KMS-11 (cell line): ENCODE data around the gene ADM5.

Experiments used
- H2AFZ ChIP-seq: fragments of 200-600 bp; sonication (generic); 2 replicates; pipeline ENCODE4 v1.6.1; 2016; ENCODE audit warnings: antibody characterized with exemption, mixed run types, low read depth
- H3K27ac ChIP-seq: fragments of 200-600 bp; sonication (generic); 2 replicates; pipeline ENCODE4 v1.6.1; 2016; ENCODE audit warnings: mild to moderate bottlenecking, mixed run types
- H3K27me3 ChIP-seq: fragments of 200-600 bp; sonication (generic); 2 replicates; pipeline ENCODE4 v1.6.1; 2017; ENCODE audit warnings: mild to moderate bottlenecking, low read depth, mixed run types, moderate library complexity; ENCODE audit not compliant: insufficient read depth
- H3K36me3 ChIP-seq: fragments of 200-600 bp; sonication (generic); 2 replicates; pipeline ENCODE4 v1.6.1; 2017; ENCODE audit warnings: mild to moderate bottlenecking, mixed run types; ENCODE audit not compliant: insufficient read depth
- H3K4me1 ChIP-seq: fragments of 200-600 bp; sonication (generic); 2 replicates; pipeline ENCODE4 v1.6.1; 2016; ENCODE audit warnings: mild to moderate bottlenecking, low read depth, mixed run types; ENCODE audit not compliant: poor library complexity, severe bottlenecking
- H3K4me2 ChIP-seq: fragments of 200-600 bp; sonication (generic); 2 replicates; pipeline ENCODE4 v1.7.0; 2016; ENCODE audit warnings: mild to moderate bottlenecking, mixed run types
- H3K4me3 ChIP-seq: fragments of 200-600 bp; sonication (generic); IDR thresholded peaks from 2 replicates; pipeline ENCODE4 v1.6.1; 2017; ENCODE audit warnings: low read depth, low read length, mixed read lengths; ENCODE audit not compliant: insufficient read depth
- H3K79me2 ChIP-seq: fragments of 200-600 bp; sonication (generic); 2 replicates; pipeline ENCODE4 v1.6.1; 2016; ENCODE audit warnings: low read depth, mixed run types; ENCODE audit not compliant: insufficient read depth
- H3K9ac ChIP-seq: fragments of 200-600 bp; sonication (generic); 2 replicates; pipeline ENCODE4 v1.6.1; 2016; ENCODE audit warnings: mild to moderate bottlenecking, mixed run types
- H4K20me1 ChIP-seq: fragments of 200-600 bp; sonication (generic); 2 replicates; pipeline ENCODE4 v1.6.1; 2016; ENCODE audit warnings: mild to moderate bottlenecking, mixed run types; ENCODE audit not compliant: insufficient read depth
- CTCF ChIP-seq: fragments of 200-600 bp; sonication (generic); conservative IDR thresholded peaks from 2 replicates; pipeline ENCODE4 v1.6.1; 2017; ENCODE audit warnings: low read depth, mild to moderate bottlenecking, antibody characterized with exemption, low read length, moderate library complexity, mixed read lengths

Gene ADM5

GRCh38 chr19:49672131-49672919, 17.1 kb upstream of the ADM5 start:
- Histone ChIP-seq H3K36me3 (no peaks in the 10 kb centered on the region), H3K79me2 (peaks cover 8% of the 10 kb centered on the region; the same call in 1 of the 2 replicates), H3K27ac (no peak overlapping the region; the same call in 1 of the 2 replicates), H4K20me1 (no peaks in the 10 kb centered on the region), H3K4me3 (no peak overlapping the region), H3K4me2 (peak overlapping the region; percentile 25; the same call in 1 of the 2 replicates), H2AFZ (0 out of 2 replicates have a peak overlapping the region, but pooled peaks have one; percentile 9), H3K9ac (no peak overlapping the region), H3K27me3 (no peaks in the 10 kb centered on the region), H3K4me1 (peaks cover 18% of the 10 kb centered on the region)
- peak; percentile 93 for TF ChIP-seq CTCF

- Histone ChIP-seq H3K4me1 (peaks cover 40% of the 10 kb centered on the region), H3K36me3 (no peaks in the 10 kb centered on the region; the same call in 1 of the 2 replicates), H3K79me2 (peaks cover 42% of the 10 kb centered on the region), H3K27me3 (no peaks in the 10 kb centered on the region), H4K20me1 (peaks cover 8% of the 10 kb centered on the region; the same call in 1 of the 2 replicates), H3K27ac (peak overlapping the region; percentile 94), H3K4me3 (no peak overlapping the region), H3K9ac (peak overlapping the region; percentile 73), H3K4me2 (peak overlapping the region; percentile 59), H2AFZ (peak overlapping the region; percentile 56)
- no peak for TF ChIP-seq CTCF
Observed at GRCh38 chr19:49676136-49676783, 13.1 kb upstream of the ADM5 start.

GRCh38 chr19:49676784-49677230, 12.6 kb upstream of the ADM5 start:
- Histone ChIP-seq H2AFZ (peak overlapping the region; percentile 56; the same call in 1 of the 2 replicates), H4K20me1 (peaks cover 10% of the 10 kb centered on the region; the same call in 1 of the 2 replicates), H3K4me3 (no peak overlapping the region), H3K4me1 (peaks cover 41% of the 10 kb centered on the region), H3K79me2 (peaks cover 48% of the 10 kb centered on the region), H3K36me3 (peaks cover under 1% of the 10 kb centered on the region; the same call in 1 of the 2 replicates), H3K27me3 (no peaks in the 10 kb centered on the region), H3K27ac (peak overlapping the region; percentile 94), H3K4me2 (no peak overlapping the region), H3K9ac (peak overlapping the region; percentile 96)
- TF ChIP-seq CTCF: no peak

- Histone ChIP-seq H3K36me3 (peaks cover 6% of the 10 kb centered on the region; the same call in 1 of the 2 replicates), H3K4me3 (peak within 1 kb of the TSS; percentile 24), H4K20me1 (peaks cover 10% of the 10 kb centered on the region; the same call in 1 of the 2 replicates), H3K4me1 (peaks cover 37% of the 10 kb centered on the region), H3K79me2 (peaks cover 53% of the 10 kb centered on the region), H3K4me2 (peak within 1 kb of the TSS; percentile 59), H3K27ac (peak within 1 kb of the TSS; percentile 94), H3K9ac (peak within 1 kb of the TSS; percentile 96), H3K27me3 (no peaks in the 10 kb centered on the region), H2AFZ (peak within 1 kb of the TSS; percentile 56)
- TF ChIP-seq CTCF: no peak
Observed at GRCh38 chr19:49677231-49677900, 12.0 kb upstream of the ADM5 start, which contains the start of gene PRMT1. Gene PRMT1, plus strand, starts transcription at chr19:49677271. Its CDS starts 10 bp downstream, at chr19:49677281.
